SK-N-SH (cell line): ENCODE results near the gene BEND3. TPM values are rescaled to one million over a fixed set of nuclear protein-coding genes. Genes with fewer than 3 reads are reported as not detected.
A peak's percentile ranks its signal among the peaks of the same experiment; 100 is the strongest.

ENCODE experiments used
- CTCF ChIA-PET: fragments of 300-600, 350-600 bp; formaldehyde crosslinking; extraction: SDS; loops from one replicate; lab custom pipeline; 2021; lab: Yijun Ruan, JAX
- POLR2A ChIA-PET: fragments of 350-600 bp; sonication (Branson Sonifier 250); formaldehyde crosslinking; extraction: SDS; loops from one replicate; lab custom pipeline; 2020; ENCODE audit warnings: antibody characterized with exemption, inconsistent platforms; lab: Yijun Ruan, JAX
- DNase-seq: peaks from one replicate; pipeline ENCODE4 v3.0.0; 2012
- H2AFZ ChIP-seq: fragments of 200-600 bp; sonication (generic); 2 replicates; pipeline ENCODE4 v1.8.1; 2016; ENCODE audit warnings: antibody characterized with exemption, mild to moderate bottlenecking, low read depth
- H3F3A ChIP-seq: fragments of 200-600 bp; sonication (generic); replicated peaks from 2 replicates; pipeline ENCODE3; 2016; ENCODE audit warnings: antibody characterized with exemption, mild to moderate bottlenecking; ENCODE audit not compliant: insufficient read depth
- H3K27ac ChIP-seq, 2 experiments: fragments of 200-500 bp in 1 of 2; fragments of 200-600 bp in 1 of 2; sonication (Bioruptor generic) in 1 of 2; sonication (generic), shearing (Covaris generic) in 1 of 2; 2 replicates each; pipeline versions ENCODE4 v1.5.1 to v1.6.1; 2014 to 2016; ENCODE audit warnings: low read depth in 2 of 2, inconsistent platforms in 1 of 2, low read length in 1 of 2, mild to moderate bottlenecking in 1 of 2, mixed read lengths in 1 of 2
- H3K27me3 ChIP-seq: fragments of 200-600 bp; sonication (generic), shearing (Covaris generic); 2 replicates; pipeline ENCODE4 v1.6.1; 2016; ENCODE audit warnings: mixed run types; ENCODE audit not compliant: insufficient read depth
- H3K36me3 ChIP-seq, 2 experiments: fragments of 200-500 bp in 1 of 2; fragments of 200-600 bp in 1 of 2; sonication (Bioruptor generic) in 1 of 2; sonication (generic) in 1 of 2; replicated peaks in 1 of 2; 2 replicates each; pipeline versions ENCODE3 to v1.5.1; 2014 to 2016; ENCODE audit warnings: low read length in 1 of 2, mild to moderate bottlenecking in 1 of 2; ENCODE audit not compliant: insufficient read depth in 2 of 2, control insufficient read depth in 1 of 2
- H3K4me1 ChIP-seq, 2 experiments: fragments of 200-500 bp in 1 of 2; fragments of 200-600 bp in 1 of 2; sonication (Bioruptor generic) in 1 of 2; sonication (generic), shearing (Covaris generic) in 1 of 2; 2 replicates each; pipeline versions ENCODE4 v1.5.1 to v1.6.1; 2014 to 2016; ENCODE audit warnings: low read depth in 1 of 2, low read length in 1 of 2, mixed run types in 1 of 2; ENCODE audit not compliant: insufficient read depth in 2 of 2, control insufficient read depth in 1 of 2
- H3K4me2 ChIP-seq: fragments of 200-600 bp; sonication (generic), shearing (Covaris generic); 2 replicates; pipeline ENCODE4 v1.6.1; 2017; ENCODE audit warnings: mixed run types
- H3K4me3 ChIP-seq, 2 experiments: fragments of 200-500 bp in 1 of 2; fragments of 200-600 bp in 1 of 2; sonication (Bioruptor generic) in 1 of 2; sonication (generic), shearing (Covaris generic) in 1 of 2; 2 replicates each; pipeline versions ENCODE4 v1.5.1 to v1.8.1; 2014 to 2016; ENCODE audit warnings: low read depth in 2 of 2, inconsistent platforms in 1 of 2, low read length in 1 of 2, mild to moderate bottlenecking in 1 of 2, mixed read lengths in 1 of 2, moderate library complexity in 1 of 2
- H3K79me2 ChIP-seq: fragments of 200-600 bp; sonication (generic); 2 replicates; pipeline ENCODE4 v1.8.1; 2017; ENCODE audit warnings: mild to moderate bottlenecking; ENCODE audit not compliant: insufficient read depth
- H3K9ac ChIP-seq: fragments of 200-600 bp; sonication (generic); 2 replicates; pipeline ENCODE4 v1.6.1; 2017; ENCODE audit warnings: mixed run types
- H3K9me2 ChIP-seq: fragments of 200-600 bp; sonication (generic); 2 replicates; pipeline ENCODE4 v1.6.1; 2017; ENCODE audit warnings: mixed run types
- H3K9me3 ChIP-seq: fragments of 200-600 bp; sonication (generic); 2 replicates; pipeline ENCODE4 v1.6.1; 2017; ENCODE audit warnings: mixed run types, mild to moderate bottlenecking, moderate library complexity
- H4K20me1 ChIP-seq: fragments of 200-600 bp; sonication (generic); 2 replicates; pipeline ENCODE4 v1.6.1; 2017; ENCODE audit warnings: mild to moderate bottlenecking, mixed run types; ENCODE audit not compliant: insufficient read depth
- ELF1 ChIP-seq: IDR thresholded peaks from 2 replicates; pipeline ENCODE4 v1.4.0; 2012
- EP300 ChIP-seq, 2 experiments: IDR thresholded peaks; 2 replicates each; pipeline versions ENCODE4 v1.4.0 to v1.6.1; 2012; ENCODE audit warnings: borderline replicate concordance in 1 of 2, low read depth in 1 of 2, low read length in 1 of 2
- GATA2 ChIP-seq: sonication (generic); formaldehyde crosslinking; IDR thresholded peaks from 2 replicates; pipeline ENCODE4 v1.5.0; 2020; ENCODE audit warnings: mild to moderate bottlenecking, missing genetic modification reagents
- JUND ChIP-seq: IDR thresholded peaks from 2 replicates; pipeline ENCODE4 v1.4.0; 2012
- MEF2A ChIP-seq: IDR thresholded peaks from 2 replicates; pipeline ENCODE4 v1.4.0; 2012; ENCODE audit warnings: low read depth, borderline replicate concordance
- NFIC ChIP-seq: IDR thresholded peaks from 2 replicates; pipeline ENCODE4 v1.4.0; 2012; ENCODE audit warnings: borderline replicate concordance
- NRF1 ChIP-seq: IDR thresholded peaks from 2 replicates; pipeline ENCODE4 v1.6.1; 2012; ENCODE audit warnings: low read depth, mild to moderate bottlenecking, low read length
- POLR2AphosphoS5 ChIP-seq: IDR thresholded peaks from 2 replicates; pipeline ENCODE4 v1.6.1; 2012; ENCODE audit warnings: low read depth, low read length
- RAD21 ChIP-seq: IDR thresholded peaks from 2 replicates; pipeline ENCODE4 v1.6.1; 2012; ENCODE audit warnings: mild to moderate bottlenecking, low read length
- RCOR1 ChIP-seq: fragments of 150-350 bp; IDR thresholded peaks from 2 replicates; pipeline ENCODE4 v1.6.1; 2017; ENCODE audit warnings: antibody characterized with exemption, low read length
- REST ChIP-seq: IDR thresholded peaks from 2 replicates; pipeline ENCODE4 v1.6.1; 2012; ENCODE audit warnings: mild to moderate bottlenecking, low read depth, low read length, moderate library complexity
- SMC3 ChIP-seq: IDR thresholded peaks from 2 replicates; pipeline ENCODE4 v1.6.1; 2012; ENCODE audit warnings: low read depth, low read length, improper control_type of control experiment
- TCF12 ChIP-seq: IDR thresholded peaks from 2 replicates; pipeline ENCODE4 v1.4.0; 2012
- TEAD4 ChIP-seq: IDR thresholded peaks from 2 replicates; pipeline ENCODE4 v1.4.0; 2012; ENCODE audit warnings: mild to moderate bottlenecking, borderline replicate concordance; ENCODE audit not compliant: insufficient read depth
- WGBS: methylation state at CpG from one replicate; pipeline ENCODE4 v1.1.6; 2017; ENCODE audit warnings: low lambda C conversion rate; 5-methylcytosine and 5-hydroxymethylcytosine counted together
- polyA plus RNA-seq, 3 experiments: library from polyadenylated mRNA; depleted of rRNA; stranded (reverse); fragments of >200 nt; gene quantifications; 2 replicates each; pipeline ENCODE4 v1.2.3, GENCODE V29; 2012
- TF ChIP-seq, protein P1 (sequence below): IDR thresholded peaks from 2 replicates; pipeline ENCODE4; 2012
- TF ChIP-seq, protein P2 (sequence below): fragments of 200-600 bp; sonication (generic); IDR thresholded peaks from 2 replicates; pipeline ENCODE4 v1.6.1; 2017; ENCODE audit warnings: antibody characterized with exemption, mild to moderate bottlenecking, moderate library complexity

The BEND3 gene
- polyA plus RNA-seq, 1 of the 3 experiments (the other 2 are of a cell fraction) = 1.0 TPM

GRCh38 chr6:107075951-107076381 is 39.3 kb downstream of the BEND3 start:
- Histone ChIP-seq H3K4me2 (peak overlapping the region; percentile 3; the same call in 1 of the 2 replicates), H3K9ac (no peak overlapping the region), H3K79me2 (no peaks in the 10 kb centered on the region), H3K4me1 (peaks cover 0 to 10% of the 10 kb centered on the region in 2 experiments; a peak in 1 of 4 replicates), H3K4me3 (no peak overlapping the region), H4K20me1 (no peaks in the 10 kb centered on the region), H3K36me3 (no peaks in the 10 kb centered on the region), H3K27me3 (no peaks in the 10 kb centered on the region), H3K9me2 (no peaks in the 10 kb centered on the region), H3K27ac (0 out of 4 replicates have a peak overlapping the region, but pooled peaks of 1 of the 2 experiments have one; percentile 3), H3K9me3 (no peaks in the 10 kb centered on the region), H3F3A (no peaks in the 10 kb centered on the region), H2AFZ (no peak overlapping the region)
- ChIA-PET CTCF (interaction anchor here (0.8 to 1.3 kb wide), 3 partner anchors 25 to 38 kb away, joined by 3 to 8 read pairs (median 4); no protein-coding TSS in a partner anchor), POLR2A (no interaction called here)
- DNase-seq = no peak
- TF ChIP-seq RCOR1 (peak; percentile 19; the same call in 1 of the 2 replicates), GATA2 (peak; percentile 69), RAD21 (peak; percentile 55), NFIC (peak; percentile 72), POLR2AphosphoS5 (no peak), TCF12 (peak; percentile 75), SMC3 (peak; percentile 14; the same call in 1 of the 2 replicates), TEAD4 (0 out of 2 replicates have a peak, but pooled peaks have one; percentile 22), MEF2A (no peak), EP300 (IDR thresholded peaks at IDR 0.05; ENCODE audit: borderline replicate concordance in 1 of 2, low read depth in 1 of 2, low read length in 1 of 2) (peak in 1 of 2 experiments; percentile 19; a peak in 1 of 4 replicates), JUND (no peak)
- TF ChIP-seq, protein P1, sequence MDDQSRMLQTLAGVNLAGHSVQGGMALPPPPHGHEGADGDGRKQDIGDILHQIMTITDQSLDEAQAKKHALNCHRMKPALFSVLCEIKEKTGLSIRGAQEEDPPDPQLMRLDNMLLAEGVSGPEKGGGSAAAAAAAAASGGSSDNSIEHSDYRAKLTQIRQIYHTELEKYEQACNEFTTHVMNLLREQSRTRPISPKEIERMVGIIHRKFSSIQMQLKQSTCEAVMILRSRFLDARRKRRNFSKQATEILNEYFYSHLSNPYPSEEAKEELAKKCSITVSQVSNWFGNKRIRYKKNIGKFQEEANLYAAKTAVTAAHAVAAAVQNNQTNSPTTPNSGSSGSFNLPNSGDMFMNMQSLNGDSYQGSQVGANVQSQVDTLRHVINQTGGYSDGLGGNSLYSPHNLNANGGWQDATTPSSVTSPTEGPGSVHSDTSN = peak; percentile 88
- TF ChIP-seq, protein P2, sequence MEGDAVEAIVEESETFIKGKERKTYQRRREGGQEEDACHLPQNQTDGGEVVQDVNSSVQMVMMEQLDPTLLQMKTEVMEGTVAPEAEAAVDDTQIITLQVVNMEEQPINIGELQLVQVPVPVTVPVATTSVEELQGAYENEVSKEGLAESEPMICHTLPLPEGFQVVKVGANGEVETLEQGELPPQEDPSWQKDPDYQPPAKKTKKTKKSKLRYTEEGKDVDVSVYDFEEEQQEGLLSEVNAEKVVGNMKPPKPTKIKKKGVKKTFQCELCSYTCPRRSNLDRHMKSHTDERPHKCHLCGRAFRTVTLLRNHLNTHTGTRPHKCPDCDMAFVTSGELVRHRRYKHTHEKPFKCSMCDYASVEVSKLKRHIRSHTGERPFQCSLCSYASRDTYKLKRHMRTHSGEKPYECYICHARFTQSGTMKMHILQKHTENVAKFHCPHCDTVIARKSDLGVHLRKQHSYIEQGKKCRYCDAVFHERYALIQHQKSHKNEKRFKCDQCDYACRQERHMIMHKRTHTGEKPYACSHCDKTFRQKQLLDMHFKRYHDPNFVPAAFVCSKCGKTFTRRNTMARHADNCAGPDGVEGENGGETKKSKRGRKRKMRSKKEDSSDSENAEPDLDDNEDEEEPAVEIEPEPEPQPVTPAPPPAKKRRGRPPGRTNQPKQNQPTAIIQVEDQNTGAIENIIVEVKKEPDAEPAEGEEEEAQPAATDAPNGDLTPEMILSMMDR = peak; percentile 50
- 22% methylated on average over 6 of the region's 6 CpGs for whole genome bisulfite sequencing

- POLR2A ChIA-PET = no interaction called here
- WGBS = 67% methylated on average over 1 of the region's 12 CpGs
- Histone ChIP-seq H3F3A (peaks cover 3% of the 10 kb centered on the region), H3K79me2 (no peaks in the 10 kb centered on the region), H3K9me2 (no peaks in the 10 kb centered on the region), H3K36me3 (peaks cover 0 to 3% of the 10 kb centered on the region in 2 experiments), H4K20me1 (no peaks in the 10 kb centered on the region), H3K9ac (no peak overlapping the region), H3K4me2 (no peak overlapping the region), H3K27ac (no peak overlapping the region), H2AFZ (no peak overlapping the region), H3K4me1 (peaks cover 0 to 12% of the 10 kb centered on the region in 2 experiments; a peak in 1 of 4 replicates), H3K4me3 (no peak overlapping the region), H3K27me3 (no peaks in the 10 kb centered on the region), H3K9me3 (no peaks in the 10 kb centered on the region)
- no peak for DNase-seq
- CTCF ChIA-PET = interaction anchor here (1.9 kb wide), 1 partner anchor 9 kb away, joined by 5 read pairs; no protein-coding TSS in a partner anchor
- TF ChIP-seq REST = no peak
- TF ChIP-seq NRF1 = no peak
- TF ChIP-seq ELF1 = no peak
Measured at GRCh38 chr6:107070686-107071085, 44.6 kb downstream of the BEND3 start.
